Stimulated activated CD8-positive, alpha-beta memory T cell treated with anti-CD3 and anti-CD28 coated beads, Interleukin-2, amount 100 ng/mL, for 48 hours (primary cell): ENCODE results near the gene PPP2R5C.
A peak's percentile ranks its signal among the peaks of the same experiment; 100 is the strongest.
"Not testable (repeated sequence)": the region's sequence is repeated elsewhere in the genome, so short reads cannot be mapped to it uniquely, and the experiment has no call there.

Experiments used
- DNase-seq, 2 donors: peaks; one replicate each; pipeline ENCODE4 v3.0.0-alpha.2; 2020; ENCODE audit warnings: low read depth in 2 of 2

Gene PPP2R5C

GRCh38 chr14:101781240-101782061, 19.9 kb downstream of the PPP2R5C start:
- peak; percentile 20 to 29 for DNase-seq

- DNase-seq: no peak
These were observed 21.9 kb downstream of the PPP2R5C start for GRCh38 chr14:101783260-101784016.

- DNase-seq: no peak
These were observed 23.1 kb downstream of the PPP2R5C start for GRCh38 chr14:101784631-101785030.

GRCh38 chr14:101788016-101788635, 26.6 kb downstream of the PPP2R5C start:
- no peak for DNase-seq

GRCh38 chr14:101789222-101789621, 27.7 kb downstream of the PPP2R5C start:
- DNase-seq: no peak

GRCh38 chr14:101790232-101790631, 28.7 kb downstream of the PPP2R5C start:
- DNase-seq: no peak

- DNase-seq: no peak
These were observed 30.5 kb downstream of the PPP2R5C start for GRCh38 chr14:101791919-101792572.

- DNase-seq: no peak
These were observed 34.5 kb downstream of the PPP2R5C start for GRCh38 chr14:101796016-101796415.

GRCh38 chr14:101796479-101796878, 35.0 kb downstream of the PPP2R5C start:
- DNase-seq: no peak

- DNase-seq: no peak
These were observed 36.3 kb downstream of the PPP2R5C start for GRCh38 chr14:101797856-101798255.

GRCh38 chr14:101804373-101804772, 42.9 kb downstream of the PPP2R5C start:
- not testable (repeated sequence) for DNase-seq

GRCh38 chr14:101806252-101806651, 44.7 kb downstream of the PPP2R5C start:
- not testable (repeated sequence) for DNase-seq

GRCh38 chr14:101808020-101808641, 46.6 kb downstream of the PPP2R5C start:
- no peak for DNase-seq

GRCh38 chr14:101808894-101809670, 47.6 kb downstream of the PPP2R5C start:
- DNase-seq: no peak

GRCh38 chr14:101809671-101810514, 48.4 kb downstream of the PPP2R5C start:
- peak; percentile 54 to 61 for DNase-seq

- DNase-seq: no peak
These were observed 49.5 kb downstream of the PPP2R5C start for GRCh38 chr14:101810897-101811621.

- DNase-seq: no peak
These were observed 50.6 kb downstream of the PPP2R5C start for GRCh38 chr14:101812071-101812470.

- DNase-seq: no peak
These were observed 51.8 kb downstream of the PPP2R5C start for GRCh38 chr14:101813171-101813759.

- DNase-seq: no peak
These were observed 52.3 kb downstream of the PPP2R5C start for GRCh38 chr14:101813833-101814232.
